H1 (cell line): Measurements from ENCODE around the gene TNS3.

Experiments used
- ATF2 ChIP-seq: IDR thresholded peaks from 2 replicates; pipeline ENCODE4 v1.6.1; 2012; ENCODE audit warnings: low read length, inconsistent platforms
- CBX5 ChIP-seq: fragments of 300-800, 300-1000 bp; sonication (generic); IDR thresholded peaks from 2 replicates; pipeline ENCODE4 v1.7.1; 2016; ENCODE audit warnings: antibody characterized with exemption, low read length, low read depth
- CHD2 ChIP-seq: IDR thresholded peaks from 2 replicates; pipeline ENCODE4 v1.6.1; 2012; ENCODE audit warnings: low read length, improper control_type of control experiment
- CREB1 ChIP-seq: IDR thresholded peaks from 2 replicates; pipeline ENCODE4 v1.6.1; 2012; ENCODE audit warnings: inconsistent platforms
- EGR1 ChIP-seq: IDR thresholded peaks from 2 replicates; pipeline ENCODE4 v1.6.1; 2011; ENCODE audit warnings: low read depth, low read length, borderline replicate concordance
- NRF1 ChIP-seq: IDR thresholded peaks from 2 replicates; pipeline ENCODE4 v1.6.1; 2011; ENCODE audit warnings: mild to moderate bottlenecking, low read depth, low read length, improper control_type of control experiment
- POLR2A ChIP-seq, 2 experiments: IDR thresholded peaks; 1 replicate in 1 of 2; 2 replicates in 1 of 2; pipeline ENCODE4 v1.6.1; 2011; ENCODE audit warnings: low read depth in 2 of 2, low read length in 2 of 2, mild to moderate bottlenecking in 2 of 2; ENCODE audit errors: control extremely low read depth in 1 of 2
- POLR2AphosphoS5 ChIP-seq: IDR thresholded peaks from 2 replicates; pipeline ENCODE4 v1.6.1; 2011; ENCODE audit warnings: low read depth, low read length
- RAD21 ChIP-seq, 2 experiments: IDR thresholded peaks in 1 of 2; conservative IDR thresholded peaks in 1 of 2; 2 replicates each; pipeline ENCODE4 v1.6.1; 2011; ENCODE audit warnings: low read depth in 2 of 2, low read length in 2 of 2, improper control_type of control experiment in 1 of 2, inconsistent platforms in 1 of 2, mild to moderate bottlenecking in 1 of 2, moderate library complexity in 1 of 2
- SUZ12 ChIP-seq: fragments of 200-600 bp; sonication (generic); IDR thresholded peaks from 2 replicates; pipeline ENCODE4 v1.6.1; 2012; ENCODE audit warnings: mild to moderate bottlenecking, inconsistent platforms, low read length, moderate library complexity, mixed read lengths
- TBP ChIP-seq: IDR thresholded peaks from 2 replicates; pipeline ENCODE4 v1.6.1; 2011; ENCODE audit warnings: low read depth, low read length, improper control_type of control experiment
- TF ChIP-seq, protein P1 (sequence below), 3 experiments: IDR thresholded peaks; 1 replicate in 2 of 3; 2 replicates in 1 of 3; pipeline versions ENCODE4 v1.5.1 to v1.6.1; 2011; ENCODE audit warnings: low read length in 3 of 3, mild to moderate bottlenecking in 3 of 3, inconsistent platforms in 2 of 3, low read depth in 1 of 3, moderate library complexity in 1 of 3; ENCODE audit not compliant: insufficient read depth in 1 of 3; ENCODE audit errors: control extremely low read depth in 1 of 3
- TF ChIP-seq, protein P2 (sequence below): IDR thresholded peaks from 2 replicates; pipeline ENCODE4 v1.6.1; 2012; ENCODE audit warnings: inconsistent platforms

GRCh38 chr7:47241112-47242065 is 340.5 kb downstream of the TNS3 start:
- no peak for TF ChIP-seq CREB1
- TF ChIP-seq, protein P1, sequence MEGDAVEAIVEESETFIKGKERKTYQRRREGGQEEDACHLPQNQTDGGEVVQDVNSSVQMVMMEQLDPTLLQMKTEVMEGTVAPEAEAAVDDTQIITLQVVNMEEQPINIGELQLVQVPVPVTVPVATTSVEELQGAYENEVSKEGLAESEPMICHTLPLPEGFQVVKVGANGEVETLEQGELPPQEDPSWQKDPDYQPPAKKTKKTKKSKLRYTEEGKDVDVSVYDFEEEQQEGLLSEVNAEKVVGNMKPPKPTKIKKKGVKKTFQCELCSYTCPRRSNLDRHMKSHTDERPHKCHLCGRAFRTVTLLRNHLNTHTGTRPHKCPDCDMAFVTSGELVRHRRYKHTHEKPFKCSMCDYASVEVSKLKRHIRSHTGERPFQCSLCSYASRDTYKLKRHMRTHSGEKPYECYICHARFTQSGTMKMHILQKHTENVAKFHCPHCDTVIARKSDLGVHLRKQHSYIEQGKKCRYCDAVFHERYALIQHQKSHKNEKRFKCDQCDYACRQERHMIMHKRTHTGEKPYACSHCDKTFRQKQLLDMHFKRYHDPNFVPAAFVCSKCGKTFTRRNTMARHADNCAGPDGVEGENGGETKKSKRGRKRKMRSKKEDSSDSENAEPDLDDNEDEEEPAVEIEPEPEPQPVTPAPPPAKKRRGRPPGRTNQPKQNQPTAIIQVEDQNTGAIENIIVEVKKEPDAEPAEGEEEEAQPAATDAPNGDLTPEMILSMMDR (IDR thresholded peaks at IDR 0.05; ENCODE audit: control extremely low read depth in 1 of 3, insufficient read depth in 1 of 3, low read depth in 1 of 3, low read length in 3 of 3): no peak
- no peak for TF ChIP-seq SUZ12
- TF ChIP-seq CHD2: no peak
- no peak for TF ChIP-seq NRF1
- TF ChIP-seq TBP: no peak
- TF ChIP-seq, protein P2, sequence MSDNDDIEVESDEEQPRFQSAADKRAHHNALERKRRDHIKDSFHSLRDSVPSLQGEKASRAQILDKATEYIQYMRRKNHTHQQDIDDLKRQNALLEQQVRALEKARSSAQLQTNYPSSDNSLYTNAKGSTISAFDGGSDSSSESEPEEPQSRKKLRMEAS: no peak
- TF ChIP-seq POLR2AphosphoS5: no peak
- TF ChIP-seq CBX5: no peak
- no peak for TF ChIP-seq RAD21 (IDR thresholded peaks at IDR 0.05 in 1 of 2, conservative IDR thresholded peaks at IDR 0.05 in 1 of 2; ENCODE audit: low read depth in 2 of 2, low read length in 2 of 2)
- TF ChIP-seq ATF2: no peak
- TF ChIP-seq EGR1: no peak
- TF ChIP-seq POLR2A (IDR thresholded peaks at IDR 0.05; ENCODE audit: control extremely low read depth in 1 of 2, low read depth in 2 of 2, low read length in 2 of 2): no peak
